GM18499 (cell line): ENCODE data around the gene CGB3.
"Not testable (repeated sequence)": the region's sequence is repeated elsewhere in the genome, so short reads cannot be mapped to it uniquely, and the experiment has no call there.

Experiments
- ATAC-seq: cut with Tn5 transposase; IDR thresholded peaks from one replicate; pipeline ENCODE4 v1.9.1; 2021; ENCODE audit warnings: moderate number of reproducible peaks; ENCODE audit not compliant: insufficient read depth, unreplicated experiment

Gene CGB3

DNA sequence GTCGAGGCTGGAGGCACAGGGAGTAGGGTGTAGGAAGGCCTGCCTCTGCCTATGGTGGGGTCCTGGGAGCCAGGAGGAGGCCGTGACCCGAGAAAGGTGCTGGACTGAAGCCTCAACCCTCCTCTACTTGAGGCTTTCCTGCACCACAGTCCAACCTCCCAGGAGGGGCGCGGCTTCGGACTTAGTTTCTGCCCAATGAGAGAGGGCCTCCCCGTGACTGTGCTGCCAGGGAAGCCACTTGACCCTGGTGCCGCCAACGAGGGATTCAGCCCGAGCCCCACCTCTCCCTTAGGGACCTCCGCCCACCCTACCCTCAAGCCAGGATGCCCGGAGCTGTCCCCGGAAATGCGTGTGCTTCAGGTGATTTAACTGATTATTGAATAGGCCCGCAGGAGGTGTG is at the start of gene CGB3:
CGB3 (minus strand) TSS at position 101 of the 400 bp plus-strand sequence. CDS start 362 bp downstream, outside the sequence.
- not testable (repeated sequence) for ATAC-seq

DNA sequence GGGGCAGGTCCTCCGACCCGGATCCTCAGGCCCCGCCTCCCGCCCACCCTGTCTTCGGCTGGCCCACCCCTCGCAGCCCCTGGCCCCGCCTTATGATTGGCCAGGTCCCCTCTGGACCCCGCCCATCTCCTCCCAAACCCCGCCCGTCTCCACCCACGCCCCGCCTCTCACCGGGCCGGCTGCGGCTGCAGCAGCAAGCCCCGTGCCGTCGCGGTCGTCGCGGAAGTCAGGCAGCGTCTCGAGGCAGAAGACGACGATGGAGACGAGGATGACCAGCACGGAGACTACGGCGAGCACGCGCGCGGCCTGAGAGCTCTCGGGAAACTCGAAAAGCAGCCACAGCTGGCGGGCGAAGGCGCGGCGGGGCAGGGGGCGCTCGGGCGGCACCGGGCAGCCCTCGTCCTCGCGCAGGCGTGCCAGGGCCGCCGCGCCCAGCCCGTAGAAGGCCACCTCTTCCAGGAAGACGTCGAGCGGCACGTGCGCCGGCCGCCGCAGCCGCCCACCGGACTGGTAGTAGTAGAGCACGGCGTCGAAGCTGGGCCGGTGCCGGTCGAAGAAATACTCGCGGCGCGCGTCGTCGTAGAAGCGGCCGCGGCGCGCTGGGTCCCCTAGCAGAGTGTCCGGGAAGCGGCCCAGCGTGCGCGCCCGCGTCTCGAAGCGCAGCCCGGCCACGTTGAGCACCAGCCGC is 47.9 kb upstream of the CGB3 start:
- no peak for ATAC-seq

DNA sequence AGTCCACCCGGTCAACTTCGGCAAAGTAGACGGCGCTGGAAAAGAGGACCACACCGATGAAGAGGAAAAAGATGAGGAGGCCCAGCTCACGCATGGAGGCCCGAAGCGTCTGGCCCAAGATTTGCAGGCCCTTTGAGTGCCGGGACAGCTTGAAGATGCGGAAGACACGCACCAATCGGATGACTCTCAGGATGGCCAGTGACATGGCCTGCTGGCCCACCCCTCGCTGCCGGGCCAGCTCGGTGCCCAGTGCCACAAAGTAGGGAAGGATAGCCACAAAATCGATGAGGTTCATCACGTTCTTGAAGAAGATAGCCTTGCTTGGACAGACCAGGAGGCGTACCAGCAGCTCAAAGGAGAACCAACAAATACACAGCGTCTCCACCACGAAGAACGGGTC is 46.3 kb upstream of the CGB3 start:
- ATAC-seq: no peak

DNA sequence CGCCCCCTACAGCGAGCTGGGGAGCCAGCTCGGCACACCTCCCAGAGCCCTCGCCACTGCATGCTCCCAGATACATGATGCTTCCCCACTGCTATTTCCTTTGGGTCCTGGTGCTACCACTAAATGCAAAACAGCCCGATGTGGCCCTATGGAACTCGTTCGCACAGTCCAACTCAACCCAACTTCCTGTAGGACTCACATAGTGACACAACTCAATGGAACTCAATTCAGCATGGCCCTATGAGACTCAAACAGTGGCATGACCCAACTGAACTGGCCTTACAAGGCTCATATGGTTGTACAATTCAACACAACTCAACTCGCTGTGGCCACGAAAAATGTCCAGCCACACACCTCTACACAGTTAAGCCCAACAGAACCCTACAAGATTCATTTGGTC is 44.9 kb upstream of the CGB3 start:
- ATAC-seq: no peak

DNA sequence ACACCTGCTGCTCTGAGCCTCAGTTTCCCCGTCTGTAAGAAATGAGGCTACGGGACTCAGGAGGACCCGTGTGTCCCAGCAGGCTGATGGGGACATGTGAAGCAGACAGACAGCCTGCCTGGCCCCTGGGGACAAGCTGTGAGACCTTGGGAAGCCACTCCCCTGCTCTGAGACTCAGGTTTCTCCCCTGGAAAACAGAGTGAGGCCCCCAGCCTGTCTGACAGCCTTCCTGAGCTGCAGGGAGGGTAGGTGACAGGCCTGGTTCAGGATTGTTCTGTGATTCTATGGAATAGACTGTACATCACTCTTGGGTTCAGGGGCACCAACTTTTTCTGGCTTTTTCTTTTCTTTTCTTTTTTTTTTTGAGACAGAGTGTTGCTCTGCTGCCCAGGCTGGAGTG is 43.4 kb upstream of the CGB3 start:
- ATAC-seq: no peak

DNA sequence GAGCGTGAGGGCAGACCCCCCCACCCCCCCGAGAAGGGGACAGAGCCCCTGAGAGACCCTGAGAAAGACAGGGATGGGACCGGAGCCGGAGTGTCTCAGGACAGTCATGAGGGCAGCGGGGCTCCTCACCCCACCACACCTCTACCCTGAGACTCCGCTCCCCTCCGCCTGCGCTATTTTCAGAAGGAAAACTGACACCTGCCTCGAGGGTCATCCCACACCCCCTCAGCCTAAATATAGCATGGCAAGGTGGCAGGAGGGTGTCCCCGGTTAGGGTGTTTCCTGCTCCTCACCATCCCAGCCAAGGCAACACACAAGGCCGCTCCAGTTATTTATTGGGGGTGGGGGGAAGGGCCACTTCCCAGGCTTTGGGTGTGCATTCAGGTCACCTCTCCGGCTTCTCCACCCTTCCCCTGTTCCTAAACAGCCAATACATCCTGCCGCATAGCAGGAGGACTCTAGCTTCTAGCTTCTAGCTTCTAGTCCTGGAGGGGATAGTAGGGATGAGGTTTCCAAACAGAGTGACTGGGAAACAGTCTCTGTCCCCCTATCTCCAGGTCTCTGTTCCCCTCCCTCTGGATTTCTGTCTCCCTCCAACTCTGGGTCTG is 41.9 kb upstream of the CGB3 start:
- ATAC-seq: no peak

DNA sequence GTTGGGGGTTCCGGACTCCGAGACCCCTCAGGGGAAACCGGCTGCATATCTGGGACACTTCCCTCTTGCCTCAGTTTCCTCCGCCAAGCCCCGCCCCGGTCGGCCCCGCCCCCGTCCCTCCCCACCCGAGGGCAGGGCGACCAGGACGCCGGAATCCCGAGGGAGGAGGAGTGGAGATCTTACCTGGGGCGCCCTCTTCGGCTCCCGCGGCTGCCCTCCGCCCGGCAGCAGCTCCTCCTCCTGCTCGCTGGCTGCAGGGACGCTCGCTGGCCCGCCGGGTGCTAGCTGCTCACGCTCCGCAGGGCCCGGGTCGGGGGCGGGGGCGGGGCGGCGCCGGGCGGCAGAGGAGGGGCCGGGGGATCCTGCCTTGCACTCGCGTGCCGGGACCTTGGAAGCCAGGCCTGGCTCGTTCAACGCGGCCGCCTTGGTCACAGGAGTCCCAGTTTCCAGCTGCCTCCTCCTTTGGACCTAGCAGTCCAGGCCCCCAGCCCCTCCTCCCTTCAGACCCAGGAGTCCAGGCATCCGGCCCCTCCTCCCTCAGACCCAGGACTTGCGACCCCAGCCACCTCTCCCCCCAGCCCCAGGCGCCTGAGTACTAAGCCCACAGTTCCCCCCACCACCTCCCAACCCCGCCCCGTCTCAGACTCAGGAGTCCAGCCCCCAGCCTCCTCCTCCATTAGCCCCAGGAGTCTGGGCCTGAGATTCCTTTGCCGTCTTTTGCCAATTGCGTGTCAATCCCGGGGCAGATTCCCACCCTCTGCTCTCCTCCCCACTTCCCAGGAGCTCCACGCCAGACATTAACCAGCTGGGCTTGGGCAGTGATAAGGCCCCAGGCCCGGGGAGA is 40.9 kb upstream of the CGB3 start, which contains the start of gene NTF4:
NTF4 (minus strand) TSS at position 51 of the 844 bp plus-strand sequence. CDS start 2,821 bp downstream, outside the sequence.
- ATAC-seq: no peak

DNA sequence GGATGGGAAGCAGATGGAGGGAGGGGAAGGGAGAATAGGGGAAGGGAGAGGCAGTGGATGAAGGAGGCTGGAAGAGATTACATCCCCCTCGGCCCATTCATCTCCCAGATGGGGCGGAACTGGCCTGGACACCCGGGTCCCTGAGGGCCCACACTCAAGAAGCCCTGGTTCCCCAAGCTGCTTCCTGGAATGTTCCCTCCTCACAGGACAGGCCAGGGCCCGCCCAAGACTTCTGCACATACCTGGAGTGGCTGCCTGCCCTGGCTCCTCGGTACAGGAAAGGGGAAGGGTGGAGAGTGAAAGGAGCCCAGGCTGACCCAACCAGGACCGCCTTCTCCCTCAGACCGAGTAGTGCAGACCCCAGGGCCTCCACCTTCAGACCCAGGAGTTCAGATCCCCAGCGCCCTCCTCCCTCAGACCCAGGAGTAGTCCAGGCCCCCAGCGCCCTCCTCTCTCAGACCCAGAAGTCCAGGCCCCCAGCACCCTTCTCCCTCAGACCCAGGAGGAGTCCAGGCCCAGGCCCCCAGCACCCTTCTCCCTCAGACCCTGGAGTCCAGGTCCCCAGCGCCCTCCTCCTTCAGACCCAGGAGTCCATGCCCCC is 40.0 kb upstream of the CGB3 start:
- ATAC-seq: no peak

DNA sequence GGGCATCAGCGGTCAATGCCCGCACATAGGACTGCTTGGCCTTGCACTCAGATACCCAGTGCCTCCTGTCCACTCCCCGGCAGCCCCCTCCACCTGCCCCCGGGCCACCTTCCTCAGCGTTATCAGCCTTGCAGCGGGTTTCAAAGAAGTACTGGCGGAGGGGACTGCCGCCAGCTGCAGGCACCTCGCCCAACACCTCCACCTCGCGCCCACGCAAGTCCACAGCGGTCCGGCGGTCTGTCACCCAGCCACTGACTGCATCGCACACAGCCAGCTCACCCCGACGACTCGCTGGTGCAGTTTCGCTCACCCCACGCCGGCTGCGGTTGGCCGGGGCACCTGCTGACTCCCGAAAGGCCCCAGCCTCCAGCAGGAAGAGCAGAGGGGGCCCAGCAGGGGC is 37.3 kb upstream of the CGB3 start:
- no peak for ATAC-seq

DNA sequence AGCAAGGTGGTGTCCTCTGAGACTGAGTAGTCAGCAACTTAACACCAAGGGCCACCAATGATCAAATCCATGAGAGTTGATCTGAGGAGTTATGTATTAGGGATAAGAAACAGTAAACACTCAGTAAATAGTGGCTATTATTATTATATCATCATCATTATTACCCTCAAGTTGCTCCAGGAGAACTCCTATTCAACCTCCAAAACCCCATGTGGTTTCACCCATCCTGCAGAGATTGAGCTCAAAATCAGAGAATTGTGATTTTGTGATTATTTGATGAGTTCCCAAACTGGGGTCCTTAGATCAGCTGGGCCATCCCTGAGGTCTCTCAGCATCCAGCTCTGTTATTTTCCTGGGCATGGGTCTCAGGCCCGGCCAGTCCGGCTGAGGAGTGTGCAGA is 36.9 kb upstream of the CGB3 start:
- ATAC-seq: no peak

DNA sequence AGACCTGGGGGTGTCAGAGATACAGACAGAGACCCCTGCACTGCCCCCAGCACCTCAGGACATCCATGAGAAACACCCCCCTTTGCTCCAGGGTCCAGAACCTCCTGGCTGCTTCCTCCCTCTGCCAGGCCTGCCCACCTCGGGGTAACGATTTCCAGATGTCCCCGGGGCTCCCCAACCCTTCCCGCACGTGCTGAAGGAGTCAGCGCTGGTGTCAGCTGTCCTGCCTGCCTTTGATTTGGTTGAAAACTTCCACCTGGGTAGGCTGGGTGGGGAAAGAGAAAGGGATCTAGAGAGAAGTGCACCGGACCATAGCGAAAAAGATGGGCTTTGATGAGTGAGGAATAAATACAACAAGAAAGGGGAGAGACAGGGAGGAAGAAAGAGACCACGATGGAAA is 34.9 kb upstream of the CGB3 start:
- ATAC-seq: no peak

DNA sequence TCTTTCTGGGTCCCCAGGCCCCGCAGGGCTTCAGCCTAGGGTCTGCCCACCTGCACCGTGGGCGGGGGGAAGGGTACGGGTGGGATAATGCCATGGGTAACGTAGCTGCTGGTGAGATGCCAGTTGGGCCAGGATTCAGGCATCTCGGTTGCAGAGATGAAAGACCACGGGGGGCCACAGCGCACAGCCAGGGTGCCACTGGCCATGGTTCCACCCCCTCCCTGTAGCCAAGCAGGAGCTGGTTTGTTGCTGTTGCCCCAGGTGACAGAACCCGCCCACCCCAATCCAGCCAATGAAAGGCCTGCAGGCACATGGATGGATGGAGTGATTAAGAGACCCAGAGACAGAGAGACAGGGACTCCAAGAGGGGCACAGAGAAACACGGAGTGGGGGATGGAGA is 34.4 kb upstream of the CGB3 start:
- ATAC-seq: no peak

DNA sequence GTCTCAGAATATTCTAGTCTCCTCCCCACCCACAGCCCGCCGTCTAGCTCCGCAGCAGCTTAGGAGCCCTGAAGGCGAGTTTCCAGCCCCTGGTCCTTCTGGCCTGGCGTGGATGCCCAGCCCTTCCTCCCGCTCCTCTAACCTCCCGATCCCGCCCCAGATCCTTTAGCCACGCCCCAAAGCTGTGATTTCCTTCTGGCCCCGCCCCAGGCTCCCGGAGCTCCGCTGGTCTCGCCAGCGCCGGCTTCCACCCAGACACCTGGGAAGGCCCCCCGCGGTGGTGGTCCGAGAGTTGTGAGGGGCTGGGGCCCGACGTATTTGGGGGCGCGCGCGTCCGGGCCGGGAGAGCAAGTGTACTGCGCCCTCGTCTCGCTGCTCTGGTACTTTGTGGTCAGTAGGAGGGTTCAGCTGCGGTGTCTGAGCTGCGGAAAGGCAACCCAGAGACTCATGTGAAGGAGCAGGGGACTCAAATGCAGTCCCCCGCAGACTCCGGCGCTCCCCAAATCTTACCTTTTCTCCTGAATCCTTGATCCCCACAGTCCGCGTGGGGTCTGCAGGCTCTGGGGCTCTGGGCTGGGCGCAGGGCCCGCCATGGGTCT is 33.6 kb upstream of the CGB3 start, which contains the start of gene CGB7:
CGB7 (minus strand) TSS at position 114 of the 599 bp plus-strand sequence. CDS start 2,374 bp downstream, outside the sequence.
- no peak for ATAC-seq

DNA sequence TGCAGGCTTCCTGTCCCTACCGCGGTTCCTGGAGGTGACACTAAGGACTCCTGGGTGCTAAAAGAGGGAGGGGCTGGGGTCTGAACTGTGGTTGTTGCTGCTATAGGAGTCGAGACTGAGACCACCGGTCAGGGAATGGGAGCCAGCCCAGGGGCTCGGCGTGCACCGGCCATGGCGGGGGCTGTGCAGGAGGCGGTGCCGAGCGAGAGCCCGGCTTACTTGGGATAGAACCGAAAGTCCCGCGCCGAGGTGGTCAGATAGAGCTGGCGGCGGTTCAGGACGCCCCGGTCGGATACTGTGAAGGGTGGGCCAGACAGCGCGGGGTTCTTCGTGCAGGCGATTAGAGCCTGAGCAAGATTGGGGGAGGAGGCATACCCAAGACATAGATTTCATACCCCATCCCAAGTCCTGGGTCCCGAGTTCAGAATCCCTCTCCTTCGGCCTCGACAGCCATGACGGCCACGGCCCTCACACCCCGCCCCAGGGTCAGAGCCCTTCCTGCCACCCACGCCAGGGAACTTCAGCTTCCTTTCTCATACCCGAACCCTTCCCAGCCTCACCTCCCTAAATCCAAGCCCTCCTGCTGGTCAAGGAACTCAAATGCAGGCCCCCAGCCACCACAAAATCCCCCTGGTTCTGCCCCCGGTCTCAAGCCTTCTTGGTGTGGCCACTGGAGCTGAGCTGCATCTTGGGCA is 32.9 kb upstream of the CGB3 start:
- ATAC-seq: not testable (repeated sequence)

DNA sequence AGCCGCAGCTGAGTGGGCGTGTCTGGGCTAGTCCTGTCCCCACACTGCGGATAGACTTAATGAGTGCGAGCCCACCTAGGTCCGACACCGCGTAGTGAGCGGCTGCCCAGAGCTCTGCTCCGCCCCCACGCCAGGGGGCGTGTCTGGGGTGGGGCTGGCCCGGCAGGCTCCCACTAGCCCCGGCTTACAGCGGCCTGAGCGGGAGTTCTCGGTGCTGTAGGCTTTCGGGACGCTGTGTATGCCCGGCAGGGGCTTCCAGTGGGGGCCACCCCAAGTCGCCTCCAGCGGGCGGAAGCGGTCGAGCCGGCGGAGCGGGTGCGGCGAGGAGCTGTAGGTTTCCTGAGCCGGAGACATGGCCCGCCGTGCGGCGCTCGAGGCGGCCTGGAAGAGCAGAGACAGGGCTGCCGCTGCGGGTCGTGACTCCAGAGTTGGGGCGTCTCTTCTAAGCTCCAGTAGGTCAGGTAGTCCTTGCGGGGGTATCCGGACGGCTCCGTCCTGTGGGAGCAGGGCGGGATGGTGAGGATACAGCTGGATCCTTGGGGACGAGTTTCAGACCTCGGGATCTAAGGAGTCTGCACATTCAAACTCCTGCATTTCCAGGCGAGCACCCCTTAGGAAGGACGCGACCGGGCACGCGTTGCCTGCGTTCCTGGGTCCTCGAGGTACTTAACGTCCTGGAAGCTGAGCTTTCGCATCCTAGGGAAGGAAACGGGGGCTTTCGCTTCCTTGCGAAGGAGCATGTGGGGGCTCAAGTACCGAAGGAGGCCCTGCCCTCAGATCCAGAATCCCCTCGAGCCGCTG is 32.2 kb upstream of the CGB3 start:
- no peak for ATAC-seq

DNA sequence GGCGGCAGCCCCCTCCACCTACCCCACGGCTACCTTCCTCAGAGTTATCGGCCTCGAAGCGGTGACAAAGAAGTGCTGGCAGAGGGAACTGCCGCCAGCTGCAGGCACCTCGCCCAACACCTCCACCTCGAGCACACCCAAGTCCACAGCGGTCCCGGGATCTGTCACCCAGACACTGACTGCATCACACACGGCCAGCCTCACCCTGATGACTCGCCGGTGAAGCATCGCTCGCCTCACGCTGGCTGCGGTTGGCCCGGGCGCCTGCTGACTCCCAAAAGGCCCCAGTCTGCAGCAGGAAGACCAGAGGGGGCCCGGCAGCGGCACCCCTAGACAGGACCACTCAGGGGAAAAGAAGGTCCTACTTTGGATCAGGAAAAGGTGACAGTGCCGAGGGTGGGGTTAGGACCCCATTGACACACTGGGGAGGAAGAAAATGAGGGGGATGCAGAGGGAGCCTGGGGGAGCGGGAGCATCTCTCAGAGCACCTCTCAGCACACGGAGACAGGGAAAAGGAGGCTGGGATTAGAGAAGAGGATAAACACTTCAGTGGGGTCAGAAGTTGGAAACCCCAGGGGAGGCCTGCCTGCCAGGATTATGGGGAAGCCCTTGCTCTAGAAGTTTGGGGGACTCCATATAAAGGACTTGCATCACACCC is 26.4 kb upstream of the CGB3 start:
- ATAC-seq: not testable (repeated sequence)

DNA sequence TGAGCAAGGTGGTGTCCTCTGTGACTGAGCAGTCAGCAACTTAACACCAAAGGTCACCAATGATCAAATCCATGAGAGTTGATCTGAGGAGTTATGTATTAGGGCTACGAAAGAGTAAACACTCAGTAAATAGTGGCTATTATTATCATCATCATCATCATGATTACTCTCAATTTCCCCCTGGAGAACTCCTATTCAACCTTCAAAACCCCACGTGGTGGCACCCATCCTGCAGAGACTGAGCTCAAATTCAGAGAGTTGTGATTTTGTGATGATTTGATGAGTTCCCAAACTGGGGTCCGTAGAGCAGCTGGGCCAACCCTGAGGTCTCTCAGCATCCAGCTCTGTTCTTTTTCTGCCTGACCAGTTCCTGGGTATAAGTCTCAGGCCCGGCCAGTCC is 25.7 kb upstream of the CGB3 start:
- not testable (repeated sequence) for ATAC-seq

DNA sequence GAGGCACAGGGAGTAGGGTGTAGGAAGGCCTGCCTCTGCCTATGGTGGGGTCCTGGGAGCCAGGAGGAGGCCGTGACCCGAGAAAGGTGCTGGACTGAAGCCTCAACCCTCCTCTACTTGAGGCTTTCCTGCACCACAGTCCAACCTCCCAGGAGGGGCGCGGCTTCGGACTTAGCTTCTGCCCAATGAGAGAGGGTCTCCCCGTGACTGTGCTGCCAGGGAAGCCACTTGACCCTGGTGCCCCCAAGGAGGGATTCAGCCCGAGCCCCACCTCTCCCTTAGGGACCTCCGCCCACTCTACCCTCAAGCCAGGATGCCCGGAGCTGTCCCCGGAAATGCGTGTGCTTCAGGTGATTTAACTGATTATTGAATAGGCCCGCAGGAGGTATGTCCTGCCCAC is 24.9 kb upstream of the CGB3 start, which contains the start of gene CGB8:
CGB8 (minus strand) TSS at position 101 of the 400 bp plus-strand sequence. CDS start 372 bp downstream, outside the sequence.
- ATAC-seq: not testable (repeated sequence)
